Heart right ventricle (tissue), 16 donors: Measurements from ENCODE around the gene EYS. TPM values are rescaled to one million over a fixed set of nuclear protein-coding genes. Genes with fewer than 3 reads are reported as not detected.

Experiments used
- ATAC-seq, 8 donors: fragments of 200-7000 bp; cut with Tn5 transposase; one replicate each; pipeline ENCODE4 v1.9.1; 2020; ENCODE audit warnings: mild to moderate bottlenecking in 8 of 8, moderate library complexity in 8 of 8, moderate number of reproducible peaks in 1 of 8
- DNase-seq, 2 donors: peaks; one replicate each; pipeline ENCODE4 v3.0.0-alpha.2; 2020
- H3K27ac ChIP-seq, 10 donors: fragments of 200-600 bp; sonication (generic) in 2 of 10; one replicate each; pipeline versions ENCODE4 v1.5.0 to v1.8.0; 2020 to 2022; ENCODE audit warnings: mild to moderate bottlenecking in 3 of 10
- H3K27me3 ChIP-seq, 7 donors: fragments of 200-600 bp; one replicate each; pipeline ENCODE4 v1.8.0; 2021 to 2022; ENCODE audit warnings: mild to moderate bottlenecking in 2 of 7
- H3K36me3 ChIP-seq, 9 donors: fragments of 200-600 bp; sonication (generic) in 1 of 9; one replicate each; pipeline versions ENCODE4 v1.5.0 to v1.8.0; 2020 to 2022; ENCODE audit warnings: mild to moderate bottlenecking in 2 of 9
- H3K4me1 ChIP-seq, 9 donors: fragments of 200-600 bp; sonication (generic) in 1 of 9; one replicate each; pipeline versions ENCODE4 v1.5.0 to v1.8.0; 2020 to 2022; ENCODE audit warnings: mild to moderate bottlenecking in 4 of 9
- H3K4me3 ChIP-seq, 10 donors: fragments of 200-600 bp; sonication (generic) in 2 of 10; one replicate each; pipeline versions ENCODE4 v1.5.0 to v1.8.0; 2020 to 2022; ENCODE audit warnings: mild to moderate bottlenecking in 7 of 10, moderate library complexity in 2 of 10
- H3K9me3 ChIP-seq, 11 donors: fragments of 200-600 bp in 10 of 11; sonication (generic) in 2 of 11; one replicate each; pipeline versions ENCODE4 v1.5.0 to v1.8.0; 2013 to 2022; ENCODE audit warnings: mild to moderate bottlenecking in 2 of 11, control low read depth in 1 of 11, moderate library complexity in 1 of 11
- WGBS, 2 donors: extraction: QIAGEN DNeasy Blood & Tissue Kit; methylation state at CpG; one replicate each; pipeline ENCODE4 v1.1.7; 2013; ENCODE audit warnings: inconsistent platforms in 1 of 2; 5-methylcytosine and 5-hydroxymethylcytosine counted together
- intact Hi-C, 10 donors: fragments of 100-400 bp; cut with DNase I; formaldehyde crosslinking; loops; one replicate each; pipeline versions ENCODE4 v1.11.1 to v1.14.2; 2022
- polyA plus RNA-seq, 2 donors: library from polyadenylated mRNA; stranded (reverse); fragments of 200-250 nt; gene quantifications; one replicate each; pipeline ENCODE4 v1.2.3, GENCODE V29; 2013
- total RNA-seq, 10 donors: library from RNA; stranded (reverse); fragmentation: NEBNext Ultra II Directional in 3 of 10; extraction: Animal tissue kit (Norgen Biotek cat#: 25700) in 3 of 10; gene quantifications; one replicate each; pipeline versions ENCODE4 v1.2.1 to v1.2.4, GENCODE V29; 2021 to 2023
- TF ChIP-seq, protein P1 (sequence below), 9 donors: fragments of 200-600 bp; sonication (generic) in 2 of 9; IDR thresholded peaks; one replicate each; pipeline versions ENCODE4 v1.5.0 to v1.8.0; 2021 to 2022; ENCODE audit warnings: antibody characterized with exemption in 9 of 9, mild to moderate bottlenecking in 5 of 9, moderate library complexity in 1 of 9
- donor health status: Arrhythmogenic right ventricular cardiomyopathy.
- donor health status: ischemic (EF 13 %, LVEDD 7.1; RV severe dilation, severe dysfunction).
- donor health status: healthy with polysubstance abuse.
- donor health status: DM: no; HTN: yes; CAD: no.
- donor health status: DM: no; HTN: no; CAD: no.
- donor health status: ischemic (EF 25% LVEDD 6.9; RV normal size, moderate dysfunction).
- donor health status: ischemic (EF 25% LVEDD 5.7; RV mildly dilated, moderate dysfunction).
- donor health status: healthy.
- donor health status: DM: yes; HTN: yes; CAD: no.
- donor health status: Ischemic cardiomyopathy.
- donor health status: ischemic (EF 35%, LVEDD 5.7; RV mildly dilated, moderate dysfunction).
- donor health status: nonischemic (EF 11% LVEDD 7.7; RV severe dilation, severe dysfunction).
- donor health status: DM: yes; HTN: yes; CAD: no.
- donor health status: PGD.
- donor health status: ischemic (EF 29% LVEDD 5.4; RV normal size, mild dysfunction).
- donor health status: nonischemic (EF 23%, LVEDD 6.1; RV moderate dilation, normal function).

The EYS gene
- total and polyA plus RNA-seq, 12 donors, result 0.02 to 0.40 (median 0.18) TPM; not detected in 8

- 38 to 46% methylated on average over 2 of the region's 2 CpGs for WGBS, 2 donors
- intact Hi-C loops, result no loop called here
- no peak overlapping the region for H3K27ac ChIP-seq
- ATAC-seq (no peak), DNase-seq (no peak)
- H3K9me3 ChIP-seq, result peaks cover 0 to 8% (median 0%) of the 10 kb centered on the region in 11 donors
- H3K36me3 ChIP-seq, result no peaks in the 10 kb centered on the region
- no peaks in the 10 kb centered on the region for H3K27me3 ChIP-seq
- H3K4me3 ChIP-seq, result no peak overlapping the region
- H3K4me1 ChIP-seq, result no peaks in the 10 kb centered on the region
- TF ChIP-seq, protein P1, sequence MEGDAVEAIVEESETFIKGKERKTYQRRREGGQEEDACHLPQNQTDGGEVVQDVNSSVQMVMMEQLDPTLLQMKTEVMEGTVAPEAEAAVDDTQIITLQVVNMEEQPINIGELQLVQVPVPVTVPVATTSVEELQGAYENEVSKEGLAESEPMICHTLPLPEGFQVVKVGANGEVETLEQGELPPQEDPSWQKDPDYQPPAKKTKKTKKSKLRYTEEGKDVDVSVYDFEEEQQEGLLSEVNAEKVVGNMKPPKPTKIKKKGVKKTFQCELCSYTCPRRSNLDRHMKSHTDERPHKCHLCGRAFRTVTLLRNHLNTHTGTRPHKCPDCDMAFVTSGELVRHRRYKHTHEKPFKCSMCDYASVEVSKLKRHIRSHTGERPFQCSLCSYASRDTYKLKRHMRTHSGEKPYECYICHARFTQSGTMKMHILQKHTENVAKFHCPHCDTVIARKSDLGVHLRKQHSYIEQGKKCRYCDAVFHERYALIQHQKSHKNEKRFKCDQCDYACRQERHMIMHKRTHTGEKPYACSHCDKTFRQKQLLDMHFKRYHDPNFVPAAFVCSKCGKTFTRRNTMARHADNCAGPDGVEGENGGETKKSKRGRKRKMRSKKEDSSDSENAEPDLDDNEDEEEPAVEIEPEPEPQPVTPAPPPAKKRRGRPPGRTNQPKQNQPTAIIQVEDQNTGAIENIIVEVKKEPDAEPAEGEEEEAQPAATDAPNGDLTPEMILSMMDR (IDR thresholded peaks at IDR 0.05), result no peak
Measured at GRCh38 chr6:64539917-64540316, 1167.1 kb downstream of the EYS start.

GRCh38 chr6:64538722-64539121 lies 1168.3 kb downstream of the EYS start:
- H3K27me3 ChIP-seq, result no peaks in the 10 kb centered on the region
- ATAC-seq, result no peak
- TF ChIP-seq, protein P1 (IDR thresholded peaks at IDR 0.05), result no peak
- intact Hi-C loops, result no loop called here
- no peak overlapping the region for H3K27ac ChIP-seq
- WGBS, 2 donors, result 83 to 93% methylated on average over 4 of the region's 4 CpGs
- H3K36me3 ChIP-seq, result no peaks in the 10 kb centered on the region
- DNase-seq, result no peak
- peaks cover 0 to 8% (median 0%) of the 10 kb centered on the region in 11 donors for H3K9me3 ChIP-seq
- no peak overlapping the region for H3K4me3 ChIP-seq
- no peaks in the 10 kb centered on the region for H3K4me1 ChIP-seq

DNA sequence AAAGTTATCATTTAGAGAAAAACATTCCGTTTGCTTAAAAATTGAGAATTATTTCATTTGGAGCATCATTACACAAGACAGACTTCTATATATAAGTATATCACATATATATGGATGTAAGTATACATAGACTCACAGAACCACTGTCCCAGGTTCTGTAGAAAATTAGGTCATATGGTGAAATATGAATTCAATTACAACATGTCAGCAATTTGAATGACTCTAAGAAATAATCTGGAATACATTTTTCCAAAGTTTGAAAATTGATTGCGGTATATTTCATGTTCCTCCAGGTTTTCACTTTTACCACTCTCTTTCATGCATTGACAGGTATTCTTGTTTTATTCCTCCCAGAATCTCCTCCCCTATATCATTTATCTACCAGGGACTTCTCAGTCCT lies 1179.1 kb downstream of the EYS start:
- ATAC-seq (no peak), DNase-seq (no peak)
- H3K9me3 ChIP-seq, result peaks cover 0 to 5% (median 0%) of the 10 kb centered on the region in 11 donors
- no peaks in the 10 kb centered on the region for H3K4me1 ChIP-seq
- H3K36me3 ChIP-seq, result no peaks in the 10 kb centered on the region
- TF ChIP-seq, protein P1 (IDR thresholded peaks at IDR 0.05), result no peak
- H3K27me3 ChIP-seq, result no peaks in the 10 kb centered on the region
- no peak overlapping the region for H3K4me3 ChIP-seq
- H3K27ac ChIP-seq, result no peak overlapping the region
- 90 to 96% methylated on average over 2 of the region's 2 CpGs for WGBS, 2 donors
- intact Hi-C loops, result no loop called here

DNA sequence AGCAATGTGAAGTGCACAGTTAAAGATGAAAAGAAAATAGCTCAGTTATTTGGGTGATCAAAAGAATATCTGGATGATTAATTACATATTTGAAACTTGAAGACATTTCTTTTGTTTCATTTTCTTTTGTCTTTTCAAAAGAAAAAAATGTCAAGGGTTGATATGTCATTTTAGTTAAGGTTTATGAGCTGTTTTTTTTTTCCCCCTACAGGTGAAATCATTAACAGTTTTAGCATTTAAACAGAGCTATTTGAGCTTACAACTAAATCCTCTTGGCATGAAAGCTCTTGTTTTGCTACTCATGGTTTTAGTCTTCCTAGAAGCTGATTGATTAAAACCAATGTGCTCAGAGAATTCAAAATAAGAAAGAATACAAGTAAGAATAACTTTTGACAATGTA lies 1184.2 kb downstream of the EYS start:
- no peaks in the 10 kb centered on the region for H3K27me3 ChIP-seq
- H3K27ac ChIP-seq, result no peak overlapping the region
- H3K4me3 ChIP-seq, result no peak overlapping the region
- intact Hi-C loops, result no loop called here
- peaks cover 0 to 5% (median 0%) of the 10 kb centered on the region in 11 donors for H3K9me3 ChIP-seq
- H3K36me3 ChIP-seq, result no peaks in the 10 kb centered on the region
- TF ChIP-seq, protein P1 (IDR thresholded peaks at IDR 0.05), result no peak
- H3K4me1 ChIP-seq, result no peaks in the 10 kb centered on the region
- DNase-seq (no peak), ATAC-seq (no peak)

GRCh38 chr6:64520050-64520449 lies 1187.0 kb downstream of the EYS start:
- no peak overlapping the region for H3K4me3 ChIP-seq
- peak in 2 of 8 donors; percentile 33 to 56 for ATAC-seq
- intact Hi-C loops, result no loop called here
- no peaks in the 10 kb centered on the region for H3K27me3 ChIP-seq
- H3K36me3 ChIP-seq, result no peaks in the 10 kb centered on the region
- no peaks in the 10 kb centered on the region for H3K4me1 ChIP-seq
- no peak overlapping the region for H3K27ac ChIP-seq
- TF ChIP-seq, protein P1 (IDR thresholded peaks at IDR 0.05), result no peak
- DNase-seq, result no peak
- H3K9me3 ChIP-seq, result no peaks in the 10 kb centered on the region
